HCT116 (cell line): ENCODE results near the gene DNLZ. TPM values are rescaled to one million over a fixed set of nuclear protein-coding genes. Genes with fewer than 3 reads are reported as not detected.

ENCODE experiments used
- ATAC-seq: fragments of 200-7000 bp; cut with Tn5 transposase; 2 replicates; pipeline ENCODE4 v1.9.1; 2020; ENCODE audit warnings: mild to moderate bottlenecking, moderate library complexity
- BruUV-seq: library from RNA; stranded (reverse); fragments of 400-500 nt; replicated peaks from 2 replicates; lab custom pipeline; 2021; lab: Mats Ljungman, UMichigan
- CTCF ChIA-PET: fragments of 300-600 bp; sonication (Branson Sonifier 250); formaldehyde crosslinking; loops from one replicate; lab custom pipeline; 2021; ENCODE audit warnings: antibody characterized with exemption; lab: Charles Lee
- POLR2A ChIA-PET: fragments of 300-600, 350-600 bp; sonication (Branson Sonifier 250); formaldehyde crosslinking; loops from one replicate; lab custom pipeline; 2021; ENCODE audit warnings: antibody characterized with exemption; lab: Charles Lee
- RAD21 ChIA-PET, 2 experiments: fragments of 300-600 bp; sonication (Branson Sonifier 250); formaldehyde crosslinking; loops; one replicate each; lab custom pipeline; 2023; ENCODE audit warnings: low total read pairs in 2 of 2; ENCODE audit not compliant: uncharacterized antibody in 2 of 2, unreplicated experiment in 2 of 2, low non-redundant PET in 1 of 2; lab: Charles Lee
- DNase-seq: peaks from one replicate; pipeline ENCODE4 v3.0.0-alpha.2; 2010; ENCODE audit warnings: low read depth, low spot score
- H2AFZ ChIP-seq: fragments of 200-600 bp; shearing (Covaris generic), sonication (generic); 2 replicates; pipeline ENCODE4 v1.6.1; 2017; ENCODE audit warnings: low read depth, mixed run types, mixed read lengths, antibody characterized with exemption, low read length; ENCODE audit not compliant: poor library complexity, severe bottlenecking
- H3K27ac ChIP-seq: 2 replicates; pipeline ENCODE4 v1.5.1; 2012; ENCODE audit warnings: low read depth, low read length
- H3K27me3 ChIP-seq: fragments of 200-600 bp; sonication (generic); 2 replicates; pipeline ENCODE4 v1.6.1; 2016; ENCODE audit warnings: mixed run types, low read length, mixed read lengths; ENCODE audit not compliant: insufficient read depth
- H3K36me3 ChIP-seq, 2 experiments: fragments of 200-500 bp in 1 of 2; fragments of 200-600 bp in 1 of 2; sonication (Bioruptor generic) in 1 of 2; sonication (generic) in 1 of 2; 2 replicates each; pipeline versions ENCODE4 v1.5.1 to v1.6.1; 2014 to 2016; ENCODE audit warnings: low read length in 2 of 2, inconsistent platforms in 1 of 2, mixed read lengths in 1 of 2, mixed run types in 1 of 2; ENCODE audit not compliant: insufficient read depth in 2 of 2, control insufficient read depth in 1 of 2
- H3K4me1 ChIP-seq, 2 experiments: fragments of 200-600 bp in 1 of 2; sonication (generic) in 1 of 2; 2 replicates each; pipeline versions ENCODE4 v1.5.1 to v1.6.1; 2012 to 2017; ENCODE audit warnings: low read length in 2 of 2, inconsistent platforms in 1 of 2, mild to moderate bottlenecking in 1 of 2, mixed read lengths in 1 of 2, mixed run types in 1 of 2, moderate library complexity in 1 of 2; ENCODE audit not compliant: insufficient read depth in 2 of 2, control insufficient read depth in 1 of 2
- H3K4me2 ChIP-seq: fragments of 200-600 bp; sonication (generic); 2 replicates; pipeline ENCODE4 v1.6.1; 2017; ENCODE audit warnings: mixed run types, low read length, mixed read lengths
- H3K4me3 ChIP-seq, 2 experiments: fragments of 200-600 bp in 1 of 2; sonication (generic) in 1 of 2; replicated peaks in 1 of 2; 2 replicates each; pipeline ENCODE4 v1.5.1; 2011 to 2016; ENCODE audit warnings: low read length in 2 of 2, control low read depth in 1 of 2, low read depth in 1 of 2, mild to moderate bottlenecking in 1 of 2, mixed read lengths in 1 of 2, mixed run types in 1 of 2
- H3K79me2 ChIP-seq: fragments of 200-600 bp; sonication (generic); 2 replicates; pipeline ENCODE4 v1.6.1; 2017; ENCODE audit warnings: mild to moderate bottlenecking, mixed run types, low read length, moderate library complexity, mixed read lengths; ENCODE audit not compliant: insufficient read depth
- H3K9ac ChIP-seq: fragments of 200-600 bp; sonication (generic); 2 replicates; pipeline ENCODE4 v1.6.1; 2016; ENCODE audit warnings: low read length, mixed read lengths
- H3K9me2 ChIP-seq: fragments of 200-600 bp; sonication (generic), shearing (Covaris generic); 2 replicates; pipeline ENCODE4 v1.6.1; 2017; ENCODE audit warnings: mixed run types, mild to moderate bottlenecking, moderate library complexity; ENCODE audit not compliant: insufficient read depth
- H3K9me3 ChIP-seq, 2 experiments: fragments of 200-500 bp in 1 of 2; fragments of 200-600 bp in 1 of 2; sonication (Bioruptor generic) in 1 of 2; sonication (generic) in 1 of 2; 2 replicates each; pipeline ENCODE4 v1.6.1; 2014 to 2017; ENCODE audit warnings: low read length in 2 of 2, mixed read lengths in 2 of 2, inconsistent platforms in 1 of 2, low read depth in 1 of 2, mild to moderate bottlenecking in 1 of 2, mixed run types in 1 of 2, moderate library complexity in 1 of 2; ENCODE audit not compliant: control insufficient read depth in 1 of 2, insufficient read depth in 1 of 2
- H4K20me1 ChIP-seq: fragments of 200-600 bp; sonication (generic), shearing (Covaris generic); 2 replicates; pipeline ENCODE4 v1.6.1; 2017; ENCODE audit warnings: mixed run types, mild to moderate bottlenecking, moderate library complexity; ENCODE audit not compliant: insufficient read depth
- ATF3 ChIP-seq: IDR thresholded peaks from 2 replicates; pipeline ENCODE4 v1.6.1; 2012
- FOSL1 ChIP-seq: IDR thresholded peaks from 2 replicates; pipeline ENCODE4 v1.6.1; 2012; ENCODE audit warnings: low read depth
- JUND ChIP-seq: IDR thresholded peaks from 2 replicates; pipeline ENCODE4 v1.6.1; 2012
- SP1 ChIP-seq: IDR thresholded peaks from 2 replicates; pipeline ENCODE4 v1.6.1; 2012; ENCODE audit warnings: low read depth
- SRF ChIP-seq: IDR thresholded peaks from 2 replicates; pipeline ENCODE4 v1.6.1; 2012; ENCODE audit warnings: low read depth
- ZBTB33 ChIP-seq: IDR thresholded peaks from 2 replicates; pipeline ENCODE4 v1.6.1; 2011; ENCODE audit warnings: mild to moderate bottlenecking, low read length, moderate library complexity; ENCODE audit not compliant: insufficient replicate concordance; ENCODE audit errors: extremely low read depth
- ZNF274 ChIP-seq: fragments of 200-500 bp; sonication (Bioruptor generic); IDR thresholded peaks from 2 replicates; pipeline ENCODE4 v1.6.1; 2014; ENCODE audit warnings: mild to moderate bottlenecking, low read depth, low read length, inconsistent platforms
- intact Hi-C: fragments of 100-400 bp; cut with micrococcal nuclease; formaldehyde crosslinking; loops from 2 replicates; pipeline ENCODE4 v1.10.0; 2022
- total RNA-seq: library from RNA; stranded (reverse); gene quantifications from one replicate; pipeline ENCODE4 v1.2.1, GENCODE V29; 2021; ENCODE audit not compliant: unreplicated experiment

Gene DNLZ
- total RNA-seq, 1 experiment from 2014 or later, result 21.9 TPM

DNA sequence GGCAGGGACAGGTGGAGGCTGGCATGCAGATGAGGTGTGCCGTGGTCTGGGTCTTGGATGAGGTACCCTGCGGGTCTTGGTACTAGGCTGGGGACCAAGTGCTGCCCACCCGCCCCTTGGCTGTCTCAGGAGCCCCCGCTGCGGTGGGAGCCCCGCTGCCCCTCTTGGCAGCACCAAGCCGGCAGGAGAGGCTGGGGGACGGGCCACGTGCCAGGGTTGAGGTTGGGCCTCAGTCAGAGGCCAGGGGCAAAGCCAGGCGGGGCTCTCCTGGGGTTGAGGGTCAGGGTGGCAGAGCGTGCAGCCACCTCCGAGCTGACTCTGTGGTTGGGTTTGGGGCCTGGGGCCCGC lies 8.0 kb upstream of the DNLZ start:
- Histone ChIP-seq H4K20me1 (no peaks in the 10 kb centered on the region), H3K36me3 (no peaks in the 10 kb centered on the region), H3K9me3 (no peaks in the 10 kb centered on the region), H3K4me1 (peaks cover 0 to 9% of the 10 kb centered on the region in 2 experiments; a peak in 2 of 4 replicates), H3K4me2 (no peak overlapping the region), H3K4me3 (no peak overlapping the region), H3K79me2 (no peaks in the 10 kb centered on the region), H2AFZ (no peak overlapping the region), H3K9ac (no peak overlapping the region), H3K27ac (no peak overlapping the region), H3K27me3 (no peaks in the 10 kb centered on the region), H3K9me2 (no peaks in the 10 kb centered on the region)
- BruUV-seq, result no TSS peak
- CTCF ChIA-PET, result interaction anchor here (1.3 kb wide), 1 partner anchor 9 kb away, joined by 6 read pairs; no protein-coding TSS in a partner anchor
- POLR2A ChIA-PET, result no interaction called here
- intact Hi-C loops, result no loop called here
- ATAC-seq (no peak), DNase-seq (no peak)
- no peak for TF ChIP-seq SP1
- no peak for TF ChIP-seq ZNF274
- no peak for TF ChIP-seq JUND
- TF ChIP-seq SRF, result no peak
- TF ChIP-seq ATF3, result no peak
- no peak for TF ChIP-seq ZBTB33
- no peak for TF ChIP-seq FOSL1
- RAD21 ChIA-PET, result no interaction called here
